K562 (cell line): ENCODE measurements around the gene RCOR3. TPM values are rescaled to one million over a fixed set of nuclear protein-coding genes. Genes with fewer than 3 reads are reported as not detected.

Experiments
- BCLAF1 ChIP-seq, 2 experiments: fragments of 450-650 bp in 1 of 2; IDR thresholded peaks; 2 replicates each; pipeline ENCODE4 v1.6.1; 2011 to 2017; ENCODE audit warnings: low read depth in 2 of 2, antibody characterized with exemption in 1 of 2, borderline replicate concordance in 1 of 2, low read length in 1 of 2, mild to moderate bottlenecking in 1 of 2, mixed read lengths in 1 of 2; ENCODE audit not compliant: control insufficient read depth in 1 of 2
- HNRNPLL ChIP-seq: fragments of 200-400 bp; formaldehyde crosslinking; IDR thresholded peaks from 2 replicates; pipeline ENCODE4 v1.6.1; 2017; ENCODE audit warnings: low read length, low read depth, mild to moderate bottlenecking; ENCODE audit not compliant: poor library complexity, severe bottlenecking
- MYC ChIP-seq, 2 experiments: fragments of 250-450 bp in 1 of 2; sonication (Bioruptor Pico) in 1 of 2; IDR thresholded peaks; 2 replicates each; pipeline versions ENCODE4 v1.5.1 to v1.6.1; 2012 to 2021; ENCODE audit warnings: low read depth in 2 of 2, borderline replicate concordance in 1 of 2, improper control_type of control experiment in 1 of 2, low read length in 1 of 2, mild to moderate bottlenecking in 1 of 2, moderate library complexity in 1 of 2
- PREB ChIP-seq: sonication (generic); formaldehyde crosslinking; IDR thresholded peaks from 2 replicates; pipeline ENCODE4 v1.8.1; 2023; ENCODE audit warnings: mild to moderate bottlenecking, missing genetic modification reagents
- UBTF ChIP-seq, 2 experiments: IDR thresholded peaks; 2 replicates each; pipeline ENCODE4 v1.6.1; 2012; ENCODE audit warnings: improper control_type of control experiment in 2 of 2, low read depth in 2 of 2, low read length in 2 of 2, borderline replicate concordance in 1 of 2
- ZNF318 ChIP-seq, 2 experiments: fragments of 450-650 bp; IDR thresholded peaks; 2 replicates each; pipeline ENCODE4 v1.6.1; 2016; ENCODE audit warnings: mild to moderate bottlenecking in 2 of 2, borderline replicate concordance in 1 of 2, low read depth in 1 of 2, moderate library complexity in 1 of 2
- ZNF398 ChIP-seq: fragments of 250-450 bp; sonication (Bioruptor Pico); IDR thresholded peaks from 2 replicates; pipeline ENCODE4 v1.8.0; 2021; ENCODE audit warnings: moderate library complexity, mild to moderate bottlenecking, inconsistent platforms
- polyA plus RNA-seq, 8 experiments: library from polyadenylated mRNA; depleted of rRNA in 4 of 8; stranded (reverse) in 5 of 8; unstranded in 3 of 8; fragments of >200 nt; fragmentation: Nextera tagmentation in 2 of 8; fragmentation: Illumina TruSeq in 1 of 8; extraction: Ambion mirVana in 2 of 8; extraction: Trizol in 1 of 8; gene quantifications; 2 replicates each; pipeline versions ENCODE4 v1.2.1 to v1.2.3, GENCODE V29; 2011 to 2014; ENCODE audit warnings: inconsistent platforms in 1 of 8, missing spikeins in 1 of 8
- total RNA-seq, 7 experiments: library from RNA; depleted of rRNA in 6 of 7; stranded (reverse); fragments of >200 nt in 6 of 7; fragmentation: Illumina TruSeq in 2 of 7; extraction: Trizol in 2 of 7; gene quantifications; 2 replicates each; pipeline versions ENCODE4 v1.2.1 to v1.2.3, GENCODE V29; 2011 to 2021; ENCODE audit warnings: low replicate concordance in 1 of 7

RCOR3 gene
- total and polyA plus RNA-seq, 9 of the 15 experiments (the other 6 are each of a cell fraction or from before 2014, with no cell fraction given) = 9.7 to 42.7 (median 29.5) TPM

GRCh38 chr1:211258310-211258755, 833 bp upstream of the RCOR3 start (continued):
- TF ChIP-seq BCLAF1 (IDR thresholded peaks at IDR 0.05; ENCODE audit: borderline replicate concordance in 1 of 2, control insufficient read depth in 1 of 2, low read depth in 2 of 2, low read length in 1 of 2) (peak in 1 of 2 experiments; percentile 17; a peak in 1 of 4 replicates), PREB (0 out of 2 replicates have a peak, but pooled peaks have one; percentile 12), HNRNPLL (peak; percentile 80), UBTF (IDR thresholded peaks at IDR 0.05; ENCODE audit: borderline replicate concordance in 1 of 2, low read depth in 2 of 2, low read length in 2 of 2) (peak in 1 of 2 experiments; percentile 94; a peak in 2 of 4 replicates), ZNF318 (IDR thresholded peaks at IDR 0.05; ENCODE audit: borderline replicate concordance in 1 of 2, low read depth in 1 of 2) (no peak), ZNF398 (CRISPR knock-in tag) (no peak), MYC (IDR thresholded peaks at IDR 0.05; ENCODE audit: low read depth, low read length) (peak; percentile 25; the same call in 1 of the 2 replicates), MYC (CRISPR knock-in tag; IDR thresholded peaks at IDR 0.05; ENCODE audit: borderline replicate concordance, low read depth) (no peak)
